CD14-positive monocyte (primary cell): ENCODE data around the gene SUN5. TPM values are rescaled to one million over a fixed set of nuclear protein-coding genes. Genes with fewer than 3 reads are reported as not detected.
A peak's percentile ranks its signal among the peaks of the same experiment; 100 is the strongest.

ENCODE experiments used
- DNase-seq, 3 donors: peaks; one replicate each; pipeline ENCODE4 v3.0.0-alpha.2; 2011 to 2022
- H2AFZ ChIP-seq: 2 replicates; pipeline ENCODE4 v1.6.0; 2012; ENCODE audit warnings: mild to moderate bottlenecking, low read depth, low read length, inconsistent platforms; ENCODE audit not compliant: insufficient read depth, poor library complexity, severe bottlenecking
- H3K27ac ChIP-seq, 2 donors: 1 replicate in 1 of 2; 2 replicates in 1 of 2; pipeline ENCODE4 v1.5.1; 2012 to 2013; ENCODE audit warnings: low read length in 2 of 2, control low read depth in 1 of 2, inconsistent platforms in 1 of 2, low read depth in 1 of 2, mild to moderate bottlenecking in 1 of 2
- H3K27me3 ChIP-seq, 2 donors: one replicate each; pipeline versions ENCODE4 v1.6.0 to v1.6.1; 2011 to 2013; ENCODE audit warnings: low read length in 2 of 2; ENCODE audit not compliant: control insufficient read depth in 2 of 2, insufficient read depth in 2 of 2
- H3K36me3 ChIP-seq, 2 donors: replicated peaks in 1 of 2; 1 replicate in 1 of 2; 2 replicates in 1 of 2; pipeline versions ENCODE4 v1.5.1 to v1.6.1; 2012 to 2013; ENCODE audit warnings: low read length in 2 of 2, control low read depth in 1 of 2, inconsistent platforms in 1 of 2, mild to moderate bottlenecking in 1 of 2; ENCODE audit not compliant: insufficient read depth in 2 of 2, control insufficient read depth in 1 of 2
- H3K4me1 ChIP-seq, 2 donors: 1 replicate in 1 of 2; 2 replicates in 1 of 2; pipeline versions ENCODE4 v1.5.1 to v1.6.1; 2012 to 2013; ENCODE audit warnings: low read length in 2 of 2, control low read depth in 1 of 2, inconsistent platforms in 1 of 2, mild to moderate bottlenecking in 1 of 2, moderate library complexity in 1 of 2; ENCODE audit not compliant: insufficient read depth in 2 of 2, control insufficient read depth in 1 of 2
- H3K4me2 ChIP-seq: replicated peaks from 2 replicates; pipeline ENCODE3; 2012; ENCODE audit warnings: low read length, moderate library complexity, mild to moderate bottlenecking; ENCODE audit not compliant: poor library complexity, severe bottlenecking; ENCODE audit errors: extremely low read depth
- H3K4me3 ChIP-seq, 3 experiments: fragments of 200-600 bp in 1 of 3; sonication (generic) in 1 of 3; replicated peaks in 1 of 3; 1 replicate in 2 of 3; 2 replicates in 1 of 3; pipeline ENCODE4 v1.5.1; 2011 to 2013; ENCODE audit warnings: low read length in 3 of 3, mild to moderate bottlenecking in 3 of 3, control low read depth in 2 of 3, low read depth in 2 of 3, inconsistent platforms in 1 of 3, moderate library complexity in 1 of 3
- H3K79me2 ChIP-seq: 2 replicates; pipeline ENCODE4 v1.6.0; 2012; ENCODE audit warnings: mild to moderate bottlenecking, control low read depth, inconsistent platforms, low read length, moderate library complexity; ENCODE audit not compliant: insufficient read depth
- H3K9ac ChIP-seq: 2 replicates; pipeline ENCODE4 v1.6.0; 2017; ENCODE audit warnings: low read length, mild to moderate bottlenecking; ENCODE audit not compliant: insufficient read depth, poor library complexity, severe bottlenecking
- H3K9me3 ChIP-seq, 2 donors: replicated peaks in 1 of 2; 1 replicate in 1 of 2; 2 replicates in 1 of 2; pipeline versions ENCODE4 v1.5.1 to v1.6.1; 2012 to 2013; ENCODE audit warnings: low read length in 2 of 2, control low read depth in 1 of 2; ENCODE audit not compliant: control insufficient read depth in 1 of 2, insufficient read depth in 1 of 2
- H4K20me1 ChIP-seq: 2 replicates; pipeline ENCODE4 v1.6.0; 2012; ENCODE audit warnings: mild to moderate bottlenecking, low read length, control low read depth, moderate library complexity; ENCODE audit not compliant: insufficient read depth
- H3K27ac Mint-ChIP-seq, 7 donors: one replicate each; pipeline ENCODE4 v1.8.0; 2020; ENCODE audit warnings: mild to moderate bottlenecking in 7 of 7, mixed read lengths in 7 of 7, moderate library complexity in 6 of 7, inconsistent platforms in 2 of 7
- H3K27me3 Mint-ChIP-seq, 3 donors: one replicate each; pipeline ENCODE4 v1.8.0; 2021 to 2022; ENCODE audit warnings: low read depth in 3 of 3, mild to moderate bottlenecking in 3 of 3, mixed read lengths in 3 of 3, moderate library complexity in 3 of 3, inconsistent platforms in 1 of 3
- H3K36me3 Mint-ChIP-seq, 2 donors: one replicate each; pipeline ENCODE4 v1.8.0; 2020; ENCODE audit warnings: mixed read lengths in 2 of 2, inconsistent platforms in 1 of 2, mild to moderate bottlenecking in 1 of 2
- H3K4me1 Mint-ChIP-seq: one replicate; pipeline ENCODE4 v1.8.0; 2020; ENCODE audit warnings: mild to moderate bottlenecking, mixed read lengths
- H3K4me3 Mint-ChIP-seq, 2 donors: one replicate each; pipeline ENCODE4 v1.8.0; 2020; ENCODE audit warnings: mild to moderate bottlenecking in 2 of 2, mixed read lengths in 2 of 2, moderate library complexity in 1 of 2
- H3K9me3 Mint-ChIP-seq, 7 donors: one replicate each; pipeline ENCODE4 v1.8.0; 2020 to 2022; ENCODE audit warnings: mixed read lengths in 7 of 7, mild to moderate bottlenecking in 6 of 7, moderate library complexity in 6 of 7, inconsistent platforms in 2 of 7
- WGBS: methylation state at CpG from one replicate; pipeline ENCODE4 v1.1.5; 2013; ENCODE audit warnings: missing lambda C conversion rate; ENCODE audit not compliant: insufficient coverage; 5-methylcytosine and 5-hydroxymethylcytosine counted together
- intact Hi-C, 2 donors: fragments of 100-400 bp; cut with micrococcal nuclease; formaldehyde crosslinking; loops; one replicate each; pipeline versions ENCODE4 v1.15.0 to v1.15.1; 2023
- polyA plus RNA-seq, 3 donors: library from polyadenylated mRNA; depleted of rRNA in 1 of 3; unstranded in 2 of 3; stranded (reverse) in 1 of 3; fragments of 300-500 nt in 2 of 3; fragments of >200 nt in 1 of 3; fragmentation: Illumina TruSeq in 2 of 3; gene quantifications; 1 replicate in 2 of 3; 2 replicates in 1 of 3; pipeline ENCODE4 v1.2.3, GENCODE V29; 2012 to 2021
- TF ChIP-seq, protein P1 (sequence below): fragments of 200-600 bp; IDR thresholded peaks from one replicate; pipeline ENCODE4 v1.8.0; 2022; ENCODE audit warnings: antibody characterized with exemption, mild to moderate bottlenecking

The SUN5 gene
- polyA plus RNA-seq, 3 donors, result not detected

DNA sequence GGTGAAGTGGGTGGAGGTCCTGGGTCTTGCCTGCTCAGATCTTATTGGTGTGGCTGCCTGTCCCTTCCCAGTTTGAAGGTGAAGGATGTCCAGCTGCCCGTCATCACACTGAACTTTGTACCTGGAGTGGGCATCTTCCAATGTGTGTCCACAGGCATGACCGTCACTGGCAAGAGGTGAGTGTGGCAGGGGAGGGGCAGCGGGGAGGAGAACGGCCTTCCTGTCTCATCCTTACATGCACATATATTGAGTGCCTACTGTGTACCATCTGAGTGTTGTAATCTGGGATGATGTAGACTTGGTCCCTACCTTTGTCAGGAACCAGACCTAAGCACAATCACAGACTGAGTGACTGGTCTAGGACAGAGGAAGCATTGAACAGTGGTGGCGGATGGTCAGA is 29.9 kb upstream of the SUN5 start:
- TF ChIP-seq, protein P1, sequence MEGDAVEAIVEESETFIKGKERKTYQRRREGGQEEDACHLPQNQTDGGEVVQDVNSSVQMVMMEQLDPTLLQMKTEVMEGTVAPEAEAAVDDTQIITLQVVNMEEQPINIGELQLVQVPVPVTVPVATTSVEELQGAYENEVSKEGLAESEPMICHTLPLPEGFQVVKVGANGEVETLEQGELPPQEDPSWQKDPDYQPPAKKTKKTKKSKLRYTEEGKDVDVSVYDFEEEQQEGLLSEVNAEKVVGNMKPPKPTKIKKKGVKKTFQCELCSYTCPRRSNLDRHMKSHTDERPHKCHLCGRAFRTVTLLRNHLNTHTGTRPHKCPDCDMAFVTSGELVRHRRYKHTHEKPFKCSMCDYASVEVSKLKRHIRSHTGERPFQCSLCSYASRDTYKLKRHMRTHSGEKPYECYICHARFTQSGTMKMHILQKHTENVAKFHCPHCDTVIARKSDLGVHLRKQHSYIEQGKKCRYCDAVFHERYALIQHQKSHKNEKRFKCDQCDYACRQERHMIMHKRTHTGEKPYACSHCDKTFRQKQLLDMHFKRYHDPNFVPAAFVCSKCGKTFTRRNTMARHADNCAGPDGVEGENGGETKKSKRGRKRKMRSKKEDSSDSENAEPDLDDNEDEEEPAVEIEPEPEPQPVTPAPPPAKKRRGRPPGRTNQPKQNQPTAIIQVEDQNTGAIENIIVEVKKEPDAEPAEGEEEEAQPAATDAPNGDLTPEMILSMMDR, result no peak
- Histone ChIP-seq H3K9ac (no peak overlapping the region), H3K79me2 (no peaks in the 10 kb centered on the region), H3K4me1 (no peaks in the 10 kb centered on the region), H3K4me2 (no peak overlapping the region), H3K27ac (no peak overlapping the region), H3K4me3 (no peak overlapping the region), H2AFZ (no peak overlapping the region), H3K9me3 (no peaks in the 10 kb centered on the region), H3K36me3 (no peaks in the 10 kb centered on the region), H3K27me3 (no peaks in the 10 kb centered on the region), H4K20me1 (no peaks in the 10 kb centered on the region)
- Mint-ChIP-seq H3K9me3 (peaks cover 0 to 2% (median 0%) of the 10 kb centered on the region in 7 donors), H3K27ac (peak overlapping the region in 1 of 7 donors; percentile 43), H3K4me1 (no peaks in the 10 kb centered on the region), H3K36me3 (no peaks in the 10 kb centered on the region), H3K4me3 (no peak overlapping the region), H3K27me3 (peaks cover 0 to 5% (median 4%) of the 10 kb centered on the region in 3 donors)
- no peak for DNase-seq
- WGBS, result 0% methylated on average over 1 of the region's 5 CpGs
- intact Hi-C loops, result no loop called here

DNA sequence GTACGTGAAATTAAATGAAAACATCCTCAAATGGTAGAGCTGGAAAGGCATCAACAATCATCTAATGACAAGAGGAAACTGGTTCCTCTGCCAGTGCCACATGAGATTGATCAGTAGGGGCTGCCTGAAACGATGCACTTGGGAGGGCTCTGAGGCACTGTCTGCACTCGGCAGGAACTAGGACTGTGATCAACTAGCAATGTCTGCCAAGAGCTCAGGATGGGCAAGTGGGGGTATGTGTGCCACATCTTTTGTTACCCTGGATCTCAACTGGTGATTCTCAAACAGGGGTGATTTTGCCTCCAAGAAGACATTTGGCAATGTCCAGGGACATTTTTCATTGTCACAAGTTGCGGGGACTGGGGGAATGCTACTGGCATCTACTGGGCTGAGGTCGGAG is 29.1 kb upstream of the SUN5 start:
- no peak overlapping the region for H3K4me3 Mint-ChIP-seq
- Histone ChIP-seq H3K79me2 (no peaks in the 10 kb centered on the region), H3K9ac (no peak overlapping the region), H3K4me1 (no peaks in the 10 kb centered on the region), H4K20me1 (no peaks in the 10 kb centered on the region), H3K27me3 (no peaks in the 10 kb centered on the region), H3K4me2 (no peak overlapping the region), H3K27ac (no peak overlapping the region), H3K36me3 (no peaks in the 10 kb centered on the region), H2AFZ (no peak overlapping the region), H3K9me3 (no peaks in the 10 kb centered on the region), H3K4me3 (no peak overlapping the region)
- no peak for DNase-seq
- no peaks in the 10 kb centered on the region for H3K36me3 Mint-ChIP-seq
- no peak overlapping the region for H3K27ac Mint-ChIP-seq
- peaks cover 0 to 5% (median 4%) of the 10 kb centered on the region in 3 donors for H3K27me3 Mint-ChIP-seq
- intact Hi-C loops, result no loop called here
- peaks cover 0 to under 1% (median 0%) of the 10 kb centered on the region in 7 donors for H3K9me3 Mint-ChIP-seq
- WGBS, result 93% methylated on average over 3 of the region's 5 CpGs
- TF ChIP-seq, protein P1, result no peak
- H3K4me1 Mint-ChIP-seq, result no peaks in the 10 kb centered on the region
